Skin epidermis (tissue), 12 donors: ENCODE measurements around the gene ZNF439.
"Not testable (repeated sequence)": the region's sequence is repeated elsewhere in the genome, so short reads cannot be mapped to it uniquely, and the experiment has no call there.

Source experiments
- H3K27ac ChIP-seq, 21 experiments: fragments of 200-600 bp; sonication (generic) in 11 of 21; one replicate each; pipeline ENCODE4 v1.5.0; 2020; ENCODE audit warnings: mild to moderate bottlenecking in 3 of 21, inconsistent platforms in 2 of 21, moderate library complexity in 2 of 21
- H3K4me3 ChIP-seq, 7 experiments: fragments of 200-600 bp; sonication (generic) in 2 of 7; one replicate each; pipeline ENCODE4 v1.5.0; 2020; ENCODE audit warnings: inconsistent platforms in 2 of 7, mild to moderate bottlenecking in 2 of 7, moderate library complexity in 1 of 7

ZNF439 gene

GRCh38 chr19:11861301-11861700 lies 12.8 kb downstream of the ZNF439 start:
- H3K27ac ChIP-seq = no peak overlapping the region
- H3K4me3 ChIP-seq = no peak overlapping the region

- H3K4me3 ChIP-seq, H3K27ac ChIP-seq: not testable (repeated sequence)
Observed at GRCh38 chr19:11867766-11868165, 19.2 kb downstream of the ZNF439 start.

GRCh38 chr19:11868188-11868587 lies 19.7 kb downstream of the ZNF439 start:
- no peak overlapping the region for H3K4me3 ChIP-seq
- no peak overlapping the region for H3K27ac ChIP-seq

- H3K4me3 ChIP-seq = no peak overlapping the region
- H3K27ac ChIP-seq = no peak overlapping the region
Observed at GRCh38 chr19:11872624-11873023, 24.1 kb downstream of the ZNF439 start.

DNA sequence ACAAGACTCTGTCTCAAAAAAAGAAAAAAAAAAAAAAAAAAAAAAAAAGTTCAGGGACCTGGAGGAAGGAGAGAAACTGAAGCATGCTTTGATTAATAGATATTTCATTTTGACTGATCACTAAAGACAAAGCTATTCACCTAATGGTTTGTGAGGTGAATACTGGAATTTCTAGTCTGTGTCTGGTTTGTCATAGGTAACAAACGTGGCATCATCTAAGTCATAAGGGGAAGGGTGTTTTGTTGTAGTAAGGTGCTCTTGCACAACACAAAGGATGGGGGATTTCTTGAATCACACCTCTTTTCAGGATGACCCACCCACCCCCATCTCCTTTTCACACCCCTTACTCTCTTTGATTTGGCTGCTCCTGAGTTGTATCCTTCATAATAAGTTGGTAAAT lies 25.2 kb downstream of the ZNF439 start:
- no peak overlapping the region for H3K4me3 ChIP-seq
- H3K27ac ChIP-seq = no peak overlapping the region

- H3K4me3 ChIP-seq, H3K27ac ChIP-seq: not testable (repeated sequence)
Observed at GRCh38 chr19:11879687-11880266, 31.3 kb downstream of the ZNF439 start.

DNA sequence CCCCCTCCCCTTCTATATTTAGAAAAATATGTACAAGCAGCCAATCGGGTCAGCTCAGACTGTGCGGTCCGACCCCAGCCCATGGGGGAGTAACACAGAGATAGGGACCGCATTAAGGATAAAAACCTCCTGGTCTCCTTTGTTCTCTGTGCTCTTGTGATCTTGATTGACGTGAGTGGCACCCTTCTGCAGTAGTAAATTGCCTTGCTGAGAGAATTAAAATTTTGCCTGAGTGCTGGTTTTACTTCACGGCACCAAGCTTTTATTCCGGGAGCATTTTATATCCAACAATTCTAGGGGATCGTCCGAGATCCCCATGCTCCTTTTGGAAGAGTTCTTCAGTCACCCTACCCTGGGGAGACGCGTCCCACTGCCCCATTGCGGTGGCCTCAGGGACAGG lies 32.1 kb downstream of the ZNF439 start:
- Histone ChIP-seq H3K4me3 (no peak overlapping the region), H3K27ac (no peak overlapping the region)

DNA sequence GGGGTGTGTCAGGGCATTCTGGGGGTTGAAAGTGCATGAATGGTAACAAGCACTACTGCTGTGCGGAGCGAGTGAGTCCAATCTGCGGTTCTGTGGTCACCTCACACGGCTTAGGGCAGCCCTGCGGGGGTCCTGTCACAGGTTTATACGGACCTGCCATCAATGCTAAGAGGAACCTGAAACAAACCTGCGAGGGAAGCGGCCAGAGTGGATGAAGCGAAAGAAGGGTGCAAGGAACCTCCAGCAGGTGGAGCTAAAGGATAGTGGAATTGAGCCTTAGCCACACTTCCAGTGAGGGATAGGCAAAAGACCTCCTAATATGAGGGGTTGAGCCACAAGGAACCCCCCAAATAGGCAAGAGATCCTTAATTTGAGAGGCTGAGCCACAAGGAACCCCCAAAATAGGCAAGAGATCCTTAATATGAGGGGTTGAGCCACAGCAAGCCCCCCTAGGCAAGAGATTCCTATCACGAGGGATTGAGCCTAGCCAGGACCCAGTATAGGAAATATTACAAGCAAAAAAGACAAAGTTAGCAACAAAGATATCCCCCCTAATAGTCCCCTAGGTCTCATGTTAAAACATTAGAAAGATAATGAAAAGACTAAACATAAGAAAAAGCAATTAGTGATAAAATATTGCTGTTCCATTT lies 32.8 kb downstream of the ZNF439 start:
- Histone ChIP-seq H3K27ac (no peak overlapping the region), H3K4me3 (no peak overlapping the region)

- no peak overlapping the region for H3K4me3 ChIP-seq
- H3K27ac ChIP-seq = no peak overlapping the region
Observed at GRCh38 chr19:11882606-11883005, 34.1 kb downstream of the ZNF439 start.

GRCh38 chr19:11887234-11887610 lies 38.7 kb downstream of the ZNF439 start:
- Histone ChIP-seq H3K27ac (peak overlapping the region in 9 of 21 experiments; percentile 42 to 82 (median 72)), H3K4me3 (peak overlapping the region in 6 of 7 experiments; percentile 42 to 71 (median 51))

DNA sequence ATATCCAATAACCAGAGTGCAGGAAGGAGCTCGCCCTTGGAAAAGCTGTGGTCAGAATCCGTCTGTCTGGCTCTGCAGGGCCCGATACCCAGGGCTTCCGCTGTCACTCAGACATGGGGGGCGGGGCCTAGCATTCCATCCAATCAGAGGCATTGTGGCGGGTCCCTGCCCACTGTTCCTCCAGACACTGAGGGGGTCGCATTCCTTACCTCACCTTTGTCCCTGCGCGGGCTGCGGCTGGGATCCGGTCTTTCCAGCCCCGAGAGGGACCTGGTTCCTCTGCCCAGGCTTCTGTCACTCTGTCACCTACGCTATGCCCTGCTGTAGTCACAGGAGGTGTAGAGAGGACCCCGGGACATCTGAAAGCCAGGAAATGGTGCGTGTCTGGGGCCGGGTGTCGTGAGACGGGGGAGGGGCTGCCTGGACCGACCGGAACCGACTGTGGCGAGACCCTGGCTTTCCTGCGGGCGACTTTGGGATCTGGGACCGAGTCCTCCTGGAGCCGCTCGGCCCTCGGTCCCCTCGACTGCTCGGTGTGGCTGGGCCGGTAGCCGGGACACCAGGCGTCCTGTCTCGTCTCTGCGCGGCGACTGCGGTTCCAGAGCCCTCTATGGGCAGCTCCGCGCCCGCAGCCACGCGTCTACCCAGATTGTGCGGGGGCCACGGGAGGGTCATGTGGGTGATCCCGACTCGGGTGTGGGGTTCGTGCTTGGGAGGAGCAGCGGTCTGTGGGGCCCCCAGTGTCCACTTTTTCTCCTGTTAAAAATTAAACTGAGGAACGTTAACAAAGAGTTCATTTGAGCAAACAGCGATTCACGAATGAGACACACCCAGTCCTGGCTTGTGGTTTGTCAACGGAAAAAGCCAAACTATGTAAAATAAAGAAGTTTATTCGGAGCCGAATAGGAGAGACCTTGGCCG lies 39.3 kb downstream of the ZNF439 start, which contains the start of gene ZNF69:
Gene ZNF69 (plus strand): TSS at position 172 of the 921 bp plus-strand sequence. CDS start 142 bp downstream, at position 314.
- Histone ChIP-seq H3K4me3 (peak within 1 kb of the TSS; percentile 42 to 71 (median 49)), H3K27ac (peak within 1 kb of the TSS in 18 of 21 experiments; percentile 42 to 82 (median 72))

GRCh38 chr19:11889901-11890300 lies 41.4 kb downstream of the ZNF439 start:
- not testable (repeated sequence) for H3K27ac ChIP-seq, H3K4me3 ChIP-seq

GRCh38 chr19:11890634-11891033 lies 42.1 kb downstream of the ZNF439 start:
- H3K27ac ChIP-seq = no peak overlapping the region
- H3K4me3 ChIP-seq = no peak overlapping the region

- no peak overlapping the region for H3K27ac ChIP-seq
- no peak overlapping the region for H3K4me3 ChIP-seq
Observed at GRCh38 chr19:11894851-11895250, 46.3 kb downstream of the ZNF439 start.

GRCh38 chr19:11902228-11902627 lies 53.7 kb downstream of the ZNF439 start:
- Histone ChIP-seq H3K27ac (no peak overlapping the region), H3K4me3 (no peak overlapping the region)

DNA sequence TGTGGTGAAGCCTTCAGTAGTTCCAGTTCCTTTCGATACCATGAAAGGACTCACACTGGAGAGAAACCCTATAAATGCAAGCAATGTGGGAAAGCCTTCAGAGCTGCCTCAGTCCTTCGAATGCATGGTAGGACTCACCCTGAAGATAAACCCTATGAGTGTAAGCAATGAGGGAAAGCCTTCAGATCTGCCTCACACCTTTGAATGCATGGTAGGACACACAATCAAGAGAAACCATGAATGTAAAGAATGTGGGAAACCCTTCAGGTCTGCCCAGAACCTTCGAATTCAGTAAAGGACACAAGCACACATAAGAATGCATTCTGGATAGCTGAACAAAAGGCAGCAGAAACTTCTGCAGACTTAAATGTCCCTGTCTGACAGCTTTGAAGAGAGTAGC lies 57.4 kb downstream of the ZNF439 start:
- H3K27ac ChIP-seq = no peak overlapping the region
- H3K4me3 ChIP-seq = no peak overlapping the region

DNA sequence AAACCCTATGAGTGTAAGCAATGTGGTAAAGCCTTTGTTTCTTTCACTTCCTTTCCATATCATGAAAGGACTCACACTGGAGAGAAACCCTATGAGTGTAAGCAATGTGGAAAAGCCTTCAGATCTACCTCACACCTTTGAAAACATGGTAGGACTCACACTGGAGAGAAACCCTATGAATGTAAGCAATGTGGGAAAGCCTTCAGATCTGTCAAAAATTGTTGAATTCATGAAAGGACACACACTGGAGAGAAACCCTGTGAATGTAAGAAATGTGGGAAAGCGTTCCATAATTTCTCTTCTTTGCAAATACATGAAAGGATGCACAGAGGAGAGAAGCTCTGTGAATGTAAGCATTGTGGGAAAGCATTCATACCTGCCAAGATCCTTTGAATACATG lies 63.4 kb downstream of the ZNF439 start:
- H3K4me3 ChIP-seq, H3K27ac ChIP-seq: not testable (repeated sequence)

- not testable (repeated sequence) for H3K4me3 ChIP-seq, H3K27ac ChIP-seq
Observed at GRCh38 chr19:11914417-11915051, 66.0 kb downstream of the ZNF439 start.
